ENCODE data around the gene UACA.

Gene UACA

DNA sequence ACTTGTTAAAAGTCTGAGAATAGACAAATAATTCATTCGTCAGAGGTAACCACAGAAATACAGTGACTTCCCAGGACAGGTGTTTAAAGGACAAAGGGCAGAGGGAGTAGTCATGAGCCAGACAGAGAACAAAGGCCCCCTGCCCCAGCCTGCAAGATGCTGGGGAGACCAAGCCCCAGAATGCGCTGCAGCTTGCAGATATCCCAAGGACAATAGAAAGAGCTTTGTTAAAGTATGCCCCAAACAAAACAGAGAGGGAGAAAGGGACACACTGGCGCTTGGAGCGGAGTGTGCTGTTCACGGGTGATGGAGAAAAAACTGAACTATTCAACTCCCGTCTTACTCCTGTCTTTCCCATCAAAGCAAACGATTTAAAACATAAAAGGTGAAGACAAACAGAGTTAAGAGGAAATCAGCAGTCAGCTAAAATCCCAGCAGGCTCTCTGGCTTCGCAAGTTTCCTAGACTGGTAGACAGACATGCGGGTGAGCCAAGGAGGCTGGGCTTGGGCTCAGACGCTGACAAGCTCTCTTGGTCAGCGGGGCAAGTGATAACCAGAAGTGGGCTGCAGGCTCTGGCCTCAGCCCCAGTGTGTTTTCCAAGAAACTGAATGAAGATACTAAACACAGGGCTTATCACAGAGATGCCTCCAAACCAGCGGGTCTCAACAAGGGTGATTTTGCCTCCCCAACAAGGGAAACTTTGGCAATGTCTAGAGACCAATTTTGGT, 130.1 kb downstream of the UACA start:
- peak in 1 of 2 donors; percentile 59 for DNase-seq (ENCODE audit: low read depth in 2 of 2)
- TF ChIP-seq, protein P1, sequence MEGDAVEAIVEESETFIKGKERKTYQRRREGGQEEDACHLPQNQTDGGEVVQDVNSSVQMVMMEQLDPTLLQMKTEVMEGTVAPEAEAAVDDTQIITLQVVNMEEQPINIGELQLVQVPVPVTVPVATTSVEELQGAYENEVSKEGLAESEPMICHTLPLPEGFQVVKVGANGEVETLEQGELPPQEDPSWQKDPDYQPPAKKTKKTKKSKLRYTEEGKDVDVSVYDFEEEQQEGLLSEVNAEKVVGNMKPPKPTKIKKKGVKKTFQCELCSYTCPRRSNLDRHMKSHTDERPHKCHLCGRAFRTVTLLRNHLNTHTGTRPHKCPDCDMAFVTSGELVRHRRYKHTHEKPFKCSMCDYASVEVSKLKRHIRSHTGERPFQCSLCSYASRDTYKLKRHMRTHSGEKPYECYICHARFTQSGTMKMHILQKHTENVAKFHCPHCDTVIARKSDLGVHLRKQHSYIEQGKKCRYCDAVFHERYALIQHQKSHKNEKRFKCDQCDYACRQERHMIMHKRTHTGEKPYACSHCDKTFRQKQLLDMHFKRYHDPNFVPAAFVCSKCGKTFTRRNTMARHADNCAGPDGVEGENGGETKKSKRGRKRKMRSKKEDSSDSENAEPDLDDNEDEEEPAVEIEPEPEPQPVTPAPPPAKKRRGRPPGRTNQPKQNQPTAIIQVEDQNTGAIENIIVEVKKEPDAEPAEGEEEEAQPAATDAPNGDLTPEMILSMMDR (IDR thresholded peaks at IDR 0.05; ENCODE audit: low read depth, low read length) = no peak
- H3K4me3 ChIP-seq (replicated peaks in 1 of 2; ENCODE audit: low read depth in 2 of 2, low read length in 2 of 2) = no peak overlapping the region

DNA sequence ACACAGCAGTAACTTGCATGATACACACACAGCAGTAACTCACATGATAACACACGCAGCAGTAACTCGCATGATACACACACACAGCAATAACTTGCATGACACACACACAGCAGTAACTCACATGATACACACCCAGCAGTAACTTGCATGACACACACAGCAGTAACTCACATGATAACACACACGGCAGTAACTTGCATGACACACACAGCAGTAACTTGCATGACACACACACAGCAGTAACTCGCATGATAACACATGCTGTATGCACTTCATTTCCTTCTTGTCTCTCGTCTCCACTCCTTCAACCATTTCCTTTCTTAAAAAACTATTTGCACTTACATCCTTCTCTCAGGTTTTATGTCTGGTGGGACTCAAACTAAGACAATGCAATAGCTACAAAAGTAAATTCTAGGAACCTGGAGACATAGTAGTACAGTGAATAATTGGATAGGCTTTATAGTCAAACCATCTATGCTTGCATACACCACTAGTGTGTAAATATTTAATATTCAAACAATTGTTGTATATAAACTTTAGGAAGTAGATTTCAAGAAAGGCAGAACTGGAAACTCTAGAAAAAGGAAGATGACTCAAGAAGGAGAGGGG, 130.8 kb downstream of the UACA start:
- TF ChIP-seq, protein P1 (IDR thresholded peaks at IDR 0.05; ENCODE audit: low read depth, low read length) = no peak
- peak in 1 of 2 donors; percentile 48 for DNase-seq (ENCODE audit: low read depth in 2 of 2)
- H3K4me3 ChIP-seq (replicated peaks in 1 of 2; ENCODE audit: low read depth in 2 of 2, low read length in 2 of 2) = no peak overlapping the region

DNA sequence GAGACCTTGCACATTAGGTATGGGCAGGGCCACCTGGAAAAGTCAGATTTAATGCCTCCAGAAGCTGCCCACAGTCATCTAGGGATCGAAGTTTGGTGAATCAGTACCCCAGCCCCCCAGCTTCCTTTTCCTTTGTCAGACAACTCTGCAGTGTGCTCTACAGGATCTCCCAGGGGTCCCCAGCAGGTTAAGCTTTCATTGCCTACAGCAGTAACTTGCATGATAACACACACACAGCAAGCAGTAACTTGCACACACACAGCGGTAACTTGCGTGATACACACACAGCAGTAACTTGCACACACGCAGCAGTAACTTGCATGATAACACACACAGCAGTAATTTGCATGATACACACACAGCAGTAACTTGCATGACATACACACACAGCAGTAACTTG, 131.3 kb downstream of the UACA start:
- no peak overlapping the region for H3K4me3 ChIP-seq (replicated peaks in 1 of 2; ENCODE audit: low read depth in 2 of 2, low read length in 2 of 2)
- TF ChIP-seq, protein P1 (IDR thresholded peaks at IDR 0.05; ENCODE audit: low read depth, low read length) = no peak
- no peak for DNase-seq (ENCODE audit: low read depth in 2 of 2)

DNA sequence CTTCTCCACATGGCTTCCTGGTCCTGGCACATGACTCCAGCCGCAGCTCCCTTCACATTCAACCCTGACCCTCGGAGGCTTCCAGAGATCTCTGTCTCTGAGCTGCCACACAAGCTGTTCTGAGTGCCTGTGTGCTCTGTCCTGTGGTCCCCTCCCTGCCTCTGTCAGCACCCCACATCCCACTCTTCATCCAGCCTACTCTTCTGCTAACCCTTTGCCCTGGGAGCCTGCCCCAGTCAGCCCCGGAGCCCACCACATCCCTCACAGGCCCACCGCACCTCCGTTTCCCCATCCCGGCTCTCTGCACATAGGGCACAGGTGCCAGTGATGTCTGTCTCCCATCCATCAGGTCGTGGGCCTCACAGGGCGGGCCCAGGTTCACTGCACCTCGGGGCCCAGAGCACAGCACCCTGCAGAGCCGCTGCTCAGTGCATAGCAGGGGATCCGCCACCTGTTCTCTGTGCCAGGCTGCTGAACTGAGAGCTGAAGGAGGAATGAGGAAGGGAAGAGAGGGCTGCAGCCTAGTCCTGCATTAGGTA, 133.6 kb downstream of the UACA start:
- DNase-seq (ENCODE audit: low read depth in 2 of 2) = no peak
- TF ChIP-seq, protein P1 (IDR thresholded peaks at IDR 0.05; ENCODE audit: low read depth, low read length) = no peak
- H3K4me3 ChIP-seq (replicated peaks in 1 of 2; ENCODE audit: low read depth in 2 of 2, low read length in 2 of 2) = no peak overlapping the region

DNA sequence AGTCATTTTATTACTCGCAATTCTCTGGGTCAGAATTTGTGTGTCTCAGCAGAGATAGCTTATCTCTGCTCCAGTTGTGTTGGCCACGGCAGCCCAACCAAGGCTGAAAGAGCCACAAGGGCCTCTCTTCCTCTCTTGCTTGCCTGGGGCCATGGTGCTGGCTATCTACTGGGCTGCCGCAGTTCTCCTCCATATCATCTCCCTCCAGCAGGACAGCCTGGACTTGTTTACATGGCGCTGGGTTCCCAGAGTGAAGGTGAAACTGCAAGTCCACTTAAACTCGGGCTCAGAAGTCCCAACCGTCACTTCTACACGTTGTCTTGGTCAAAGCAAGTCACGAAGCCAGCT, 134.8 kb downstream of the UACA start:
- no peak overlapping the region for H3K4me3 ChIP-seq (replicated peaks in 1 of 2; ENCODE audit: low read depth in 2 of 2, low read length in 2 of 2)
- TF ChIP-seq, protein P1 (IDR thresholded peaks at IDR 0.05; ENCODE audit: low read depth, low read length) = no peak
- DNase-seq (ENCODE audit: low read depth in 2 of 2) = no peak

DNA sequence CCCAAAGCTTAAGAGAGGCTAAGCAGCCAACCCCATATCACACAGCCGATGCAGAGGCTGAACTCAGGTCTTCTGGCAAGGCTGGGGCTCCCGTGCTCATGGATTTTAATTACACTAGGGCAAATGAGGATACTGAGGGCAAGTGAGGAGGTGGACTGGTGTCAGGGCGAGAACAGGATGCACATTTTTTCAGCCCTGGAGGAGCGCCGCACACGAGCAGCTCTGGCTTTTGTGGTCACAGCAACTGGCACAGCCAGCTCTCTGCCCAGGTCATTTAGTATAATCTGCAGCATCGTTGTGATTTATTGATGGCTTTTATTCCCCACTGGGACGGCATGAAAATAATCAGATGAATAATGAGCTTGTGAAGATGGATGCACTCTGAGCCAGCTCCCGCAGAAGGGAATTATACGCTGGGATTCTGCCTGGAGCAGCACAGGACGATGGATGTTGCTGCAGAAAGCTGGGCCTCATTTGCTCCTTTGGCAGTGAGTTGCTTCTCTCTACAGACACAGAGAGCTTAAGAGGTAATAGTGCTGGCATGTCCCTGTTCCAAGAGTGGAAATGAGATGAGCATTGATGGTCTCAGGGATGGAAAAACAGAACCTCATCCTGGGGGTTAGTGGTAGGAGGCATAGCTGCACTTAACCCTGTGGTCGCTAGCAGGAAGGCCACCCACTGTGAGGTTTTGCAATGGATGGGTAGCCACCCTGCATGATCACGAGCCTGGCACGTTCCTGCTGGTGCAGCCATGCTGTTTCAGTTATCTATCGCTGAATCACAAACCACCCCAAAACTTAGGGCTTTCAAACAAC, 135.4 kb downstream of the UACA start:
- H3K4me3 ChIP-seq (replicated peaks in 1 of 2; ENCODE audit: low read depth in 2 of 2, low read length in 2 of 2) = no peak overlapping the region
- peak in 1 of 2 donors; percentile 16 for DNase-seq (ENCODE audit: low read depth in 2 of 2)
- TF ChIP-seq, protein P1 (IDR thresholded peaks at IDR 0.05; ENCODE audit: low read depth, low read length) = no peak
